GM12878 (cell line): Measurements from ENCODE around the gene ATF4. TPM values are rescaled to one million over a fixed set of nuclear protein-coding genes. Genes with fewer than 3 reads are reported as not detected.

Experiments used
- CBX3 ChIP-seq: fragments of 200-600 bp; sonication (generic); IDR thresholded peaks from 2 replicates; pipeline ENCODE4 v1.6.1; 2016; ENCODE audit warnings: low read depth, borderline replicate concordance
- GABPA ChIP-seq: IDR thresholded peaks from 2 replicates; pipeline ENCODE4 v1.6.1; 2014; ENCODE audit warnings: antibody characterized with exemption, low read depth, mild to moderate bottlenecking, inconsistent platforms
- IRF4 ChIP-seq: IDR thresholded peaks from 2 replicates; pipeline ENCODE4 v1.6.1; 2011; ENCODE audit warnings: low read depth, low read length
- MEF2A ChIP-seq: IDR thresholded peaks from 2 replicates; pipeline ENCODE4 v1.6.1; 2011; ENCODE audit warnings: low read depth, mild to moderate bottlenecking, low read length, moderate library complexity; ENCODE audit not compliant: insufficient read depth
- NFXL1 ChIP-seq: fragments of 450-650 bp; IDR thresholded peaks from 2 replicates; pipeline ENCODE4 v1.6.1; 2017; ENCODE audit warnings: antibody characterized with exemption, mild to moderate bottlenecking, borderline replicate concordance
- NR2C2 ChIP-seq: IDR thresholded peaks from 2 replicates; pipeline ENCODE4 v1.6.1; 2011; ENCODE audit warnings: borderline replicate concordance, low read depth; ENCODE audit not compliant: control insufficient read depth, insufficient read length
- PAX8 ChIP-seq: fragments of 450-650 bp; IDR thresholded peaks from 2 replicates; pipeline ENCODE4 v1.6.1; 2017; ENCODE audit warnings: mild to moderate bottlenecking, moderate library complexity
- RB1 ChIP-seq: fragments of 450-650 bp; formaldehyde crosslinking; IDR thresholded peaks from 2 replicates; pipeline ENCODE4 v1.6.1; 2017; ENCODE audit warnings: mild to moderate bottlenecking, borderline replicate concordance
- RFX5 ChIP-seq: IDR thresholded peaks from 2 replicates; pipeline ENCODE4 v1.6.1; 2011; ENCODE audit warnings: low read depth, low read length, improper control_type of control experiment
- STAT1 ChIP-seq: fragments of 450-650 bp; conservative IDR thresholded peaks from 2 replicates; pipeline ENCODE4 v1.6.1; 2014; ENCODE audit warnings: antibody characterized with exemption, mild to moderate bottlenecking
- polyA plus RNA-seq, 11 experiments: library from polyadenylated mRNA; depleted of rRNA in 4 of 11; unstranded in 6 of 11; stranded (reverse) in 5 of 11; fragments of >200 nt; fragmentation: Nextera tagmentation in 4 of 11; fragmentation: Illumina TruSeq in 1 of 11; extraction: Ambion mirVana in 4 of 11; extraction: Trizol in 1 of 11; gene quantifications; 1 replicate in 1 of 11; 2 replicates in 10 of 11; pipeline versions ENCODE4 v1.2.1 to v1.2.3, GENCODE V29; 2011 to 2016; ENCODE audit warnings: inconsistent platforms in 2 of 11, missing spikeins in 2 of 11, low read depth in 1 of 11
- total RNA-seq, 4 experiments: library from RNA; depleted of rRNA in 3 of 4; stranded (reverse); fragments of >200 nt in 3 of 4; fragmentation: Illumina TruSeq in 1 of 4; extraction: Trizol in 1 of 4; gene quantifications; 2 replicates each; pipeline versions ENCODE4 v1.2.1 to v1.2.3, GENCODE V29; 2013 to 2021
- TF ChIP-seq, protein P1 (sequence below): fragments of 450-650 bp; IDR thresholded peaks from 2 replicates; pipeline ENCODE4 v1.6.1; 2017; ENCODE audit warnings: mild to moderate bottlenecking, low read depth, inconsistent platforms; ENCODE audit not compliant: poor library complexity, severe bottlenecking
- TF ChIP-seq, protein P2 (sequence below): fragments of 450-650 bp; formaldehyde crosslinking; IDR thresholded peaks from 2 replicates; pipeline ENCODE4 v1.4.0; 2020; ENCODE audit warnings: mild to moderate bottlenecking, moderate library complexity
- TF ChIP-seq, protein P3 (sequence below): IDR thresholded peaks from 2 replicates; pipeline ENCODE4 v1.6.1; 2012; ENCODE audit warnings: low read depth, low read length, improper control_type of control experiment

Gene ATF4
- total and polyA plus RNA-seq, 10 of the 15 experiments (the other 5 are each of a cell fraction or from before 2014, with no cell fraction given) = 88.3 to 605 (median 320) TPM

DNA sequence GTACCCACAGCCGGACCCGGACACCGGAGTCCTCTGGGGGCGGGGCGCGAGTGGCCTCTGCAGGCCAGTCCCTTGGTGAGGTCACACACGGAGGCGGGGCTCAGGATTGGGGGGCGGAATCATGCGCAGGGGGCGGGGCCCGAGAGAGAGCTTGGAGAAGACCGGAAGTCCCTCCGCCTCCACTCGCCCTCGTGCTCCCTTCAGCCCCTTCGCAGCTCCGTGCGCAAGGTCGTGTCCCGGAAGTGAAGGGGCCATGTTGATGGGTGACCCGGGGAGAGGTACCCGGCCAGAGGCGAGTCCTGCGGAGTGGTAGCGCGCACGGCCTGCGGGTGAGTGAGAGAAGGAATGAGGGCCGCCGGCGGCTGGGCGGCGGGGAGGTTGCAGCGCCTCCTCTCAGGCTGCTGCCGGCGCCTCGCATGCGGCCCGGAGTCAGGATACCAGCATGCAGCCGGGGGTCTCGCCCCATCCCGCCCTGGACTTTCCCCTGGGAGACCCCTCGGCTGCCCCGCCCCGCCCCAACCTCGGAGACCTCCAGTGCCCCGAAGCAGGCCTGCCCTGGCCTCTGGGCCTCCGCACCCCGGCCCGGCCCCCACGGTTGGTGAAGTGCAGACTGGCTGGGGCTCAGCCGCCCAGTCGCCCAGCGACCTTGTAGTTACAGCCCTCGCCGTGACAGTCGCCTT, 18.1 kb upstream of the ATF4 start, which contains the start of gene MIEF1 (continued):
- TF ChIP-seq, protein P1, sequence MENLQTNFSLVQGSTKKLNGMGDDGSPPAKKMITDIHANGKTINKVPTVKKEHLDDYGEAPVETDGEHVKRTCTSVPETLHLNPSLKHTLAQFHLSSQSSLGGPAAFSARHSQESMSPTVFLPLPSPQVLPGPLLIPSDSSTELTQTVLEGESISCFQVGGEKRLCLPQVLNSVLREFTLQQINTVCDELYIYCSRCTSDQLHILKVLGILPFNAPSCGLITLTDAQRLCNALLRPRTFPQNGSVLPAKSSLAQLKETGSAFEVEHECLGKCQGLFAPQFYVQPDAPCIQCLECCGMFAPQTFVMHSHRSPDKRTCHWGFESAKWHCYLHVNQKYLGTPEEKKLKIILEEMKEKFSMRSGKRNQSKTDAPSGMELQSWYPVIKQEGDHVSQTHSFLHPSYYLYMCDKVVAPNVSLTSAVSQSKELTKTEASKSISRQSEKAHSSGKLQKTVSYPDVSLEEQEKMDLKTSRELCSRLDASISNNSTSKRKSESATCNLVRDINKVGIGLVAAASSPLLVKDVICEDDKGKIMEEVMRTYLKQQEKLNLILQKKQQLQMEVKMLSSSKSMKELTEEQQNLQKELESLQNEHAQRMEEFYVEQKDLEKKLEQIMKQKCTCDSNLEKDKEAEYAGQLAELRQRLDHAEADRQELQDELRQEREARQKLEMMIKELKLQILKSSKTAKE = no peak
- no peak for TF ChIP-seq STAT1
- no peak for TF ChIP-seq RB1
- no peak for TF ChIP-seq IRF4
- peak; percentile 93 for TF ChIP-seq GABPA
- TF ChIP-seq NFXL1 = no peak
- 0 out of 2 replicates have a peak, but pooled peaks have one; percentile 37 for TF ChIP-seq MEF2A
- TF ChIP-seq PAX8 = no peak
- no peak for TF ChIP-seq CBX3
- TF ChIP-seq NR2C2 = peak; percentile 57
- TF ChIP-seq, protein P2, sequence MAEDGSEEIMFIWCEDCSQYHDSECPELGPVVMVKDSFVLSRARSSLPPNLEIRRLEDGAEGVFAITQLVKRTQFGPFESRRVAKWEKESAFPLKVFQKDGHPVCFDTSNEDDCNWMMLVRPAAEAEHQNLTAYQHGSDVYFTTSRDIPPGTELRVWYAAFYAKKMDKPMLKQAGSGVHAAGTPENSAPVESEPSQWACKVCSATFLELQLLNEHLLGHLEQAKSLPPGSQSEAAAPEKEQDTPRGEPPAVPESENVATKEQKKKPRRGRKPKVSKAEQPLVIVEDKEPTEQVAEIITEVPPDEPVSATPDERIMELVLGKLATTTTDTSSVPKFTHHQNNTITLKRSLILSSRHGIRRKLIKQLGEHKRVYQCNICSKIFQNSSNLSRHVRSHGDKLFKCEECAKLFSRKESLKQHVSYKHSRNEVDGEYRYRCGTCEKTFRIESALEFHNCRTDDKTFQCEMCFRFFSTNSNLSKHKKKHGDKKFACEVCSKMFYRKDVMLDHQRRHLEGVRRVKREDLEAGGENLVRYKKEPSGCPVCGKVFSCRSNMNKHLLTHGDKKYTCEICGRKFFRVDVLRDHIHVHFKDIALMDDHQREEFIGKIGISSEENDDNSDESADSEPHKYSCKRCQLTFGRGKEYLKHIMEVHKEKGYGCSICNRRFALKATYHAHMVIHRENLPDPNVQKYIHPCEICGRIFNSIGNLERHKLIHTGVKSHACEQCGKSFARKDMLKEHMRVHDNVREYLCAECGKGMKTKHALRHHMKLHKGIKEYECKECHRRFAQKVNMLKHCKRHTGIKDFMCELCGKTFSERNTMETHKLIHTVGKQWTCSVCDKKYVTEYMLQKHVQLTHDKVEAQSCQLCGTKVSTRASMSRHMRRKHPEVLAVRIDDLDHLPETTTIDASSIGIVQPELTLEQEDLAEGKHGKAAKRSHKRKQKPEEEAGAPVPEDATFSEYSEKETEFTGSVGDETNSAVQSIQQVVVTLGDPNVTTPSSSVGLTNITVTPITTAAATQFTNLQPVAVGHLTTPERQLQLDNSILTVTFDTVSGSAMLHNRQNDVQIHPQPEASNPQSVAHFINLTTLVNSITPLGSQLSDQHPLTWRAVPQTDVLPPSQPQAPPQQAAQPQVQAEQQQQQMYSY = no peak
- no peak for TF ChIP-seq RFX5
- TF ChIP-seq, protein P3, sequence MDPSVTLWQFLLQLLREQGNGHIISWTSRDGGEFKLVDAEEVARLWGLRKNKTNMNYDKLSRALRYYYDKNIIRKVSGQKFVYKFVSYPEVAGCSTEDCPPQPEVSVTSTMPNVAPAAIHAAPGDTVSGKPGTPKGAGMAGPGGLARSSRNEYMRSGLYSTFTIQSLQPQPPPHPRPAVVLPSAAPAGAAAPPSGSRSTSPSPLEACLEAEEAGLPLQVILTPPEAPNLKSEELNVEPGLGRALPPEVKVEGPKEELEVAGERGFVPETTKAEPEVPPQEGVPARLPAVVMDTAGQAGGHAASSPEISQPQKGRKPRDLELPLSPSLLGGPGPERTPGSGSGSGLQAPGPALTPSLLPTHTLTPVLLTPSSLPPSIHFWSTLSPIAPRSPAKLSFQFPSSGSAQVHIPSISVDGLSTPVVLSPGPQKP = peak; percentile 75
- TF ChIP-seq, all 136 proteins: peak for 44
